HCT116 (cell line): Measurements from ENCODE around the gene NFAT5. TPM values are rescaled to one million over a fixed set of nuclear protein-coding genes. Genes with fewer than 3 reads are reported as not detected.

Experiments
- ATAC-seq: fragments of 200-7000 bp; cut with Tn5 transposase; 2 replicates; pipeline ENCODE4 v1.9.1; 2020; ENCODE audit warnings: mild to moderate bottlenecking, moderate library complexity
- BruUV-seq: library from RNA; stranded (reverse); fragments of 400-500 nt; replicated peaks from 2 replicates; lab custom pipeline; 2021; lab: Mats Ljungman, UMichigan
- CTCF ChIA-PET: fragments of 300-600 bp; sonication (Branson Sonifier 250); formaldehyde crosslinking; loops from one replicate; lab custom pipeline; 2021; ENCODE audit warnings: antibody characterized with exemption; lab: Charles Lee
- POLR2A ChIA-PET: fragments of 300-600, 350-600 bp; sonication (Branson Sonifier 250); formaldehyde crosslinking; loops from one replicate; lab custom pipeline; 2021; ENCODE audit warnings: antibody characterized with exemption; lab: Charles Lee
- RAD21 ChIA-PET, 2 experiments: fragments of 300-600 bp; sonication (Branson Sonifier 250); formaldehyde crosslinking; loops; one replicate each; lab custom pipeline; 2023; ENCODE audit warnings: low total read pairs in 2 of 2; ENCODE audit not compliant: uncharacterized antibody in 2 of 2, unreplicated experiment in 2 of 2, low non-redundant PET in 1 of 2; lab: Charles Lee
- DNase-seq: peaks from one replicate; pipeline ENCODE4 v3.0.0-alpha.2; 2010; ENCODE audit warnings: low read depth, low spot score
- H2AFZ ChIP-seq: fragments of 200-600 bp; shearing (Covaris generic), sonication (generic); 2 replicates; pipeline ENCODE4 v1.6.1; 2017; ENCODE audit warnings: low read depth, mixed run types, mixed read lengths, antibody characterized with exemption, low read length; ENCODE audit not compliant: poor library complexity, severe bottlenecking
- H3K27ac ChIP-seq: 2 replicates; pipeline ENCODE4 v1.5.1; 2012; ENCODE audit warnings: low read depth, low read length
- H3K27me3 ChIP-seq: fragments of 200-600 bp; sonication (generic); 2 replicates; pipeline ENCODE4 v1.6.1; 2016; ENCODE audit warnings: mixed run types, low read length, mixed read lengths; ENCODE audit not compliant: insufficient read depth
- H3K36me3 ChIP-seq, 2 experiments: fragments of 200-500 bp in 1 of 2; fragments of 200-600 bp in 1 of 2; sonication (Bioruptor generic) in 1 of 2; sonication (generic) in 1 of 2; 2 replicates each; pipeline versions ENCODE4 v1.5.1 to v1.6.1; 2014 to 2016; ENCODE audit warnings: low read length in 2 of 2, inconsistent platforms in 1 of 2, mixed read lengths in 1 of 2, mixed run types in 1 of 2; ENCODE audit not compliant: insufficient read depth in 2 of 2, control insufficient read depth in 1 of 2
- H3K4me1 ChIP-seq, 2 experiments: fragments of 200-600 bp in 1 of 2; sonication (generic) in 1 of 2; 2 replicates each; pipeline versions ENCODE4 v1.5.1 to v1.6.1; 2012 to 2017; ENCODE audit warnings: low read length in 2 of 2, inconsistent platforms in 1 of 2, mild to moderate bottlenecking in 1 of 2, mixed read lengths in 1 of 2, mixed run types in 1 of 2, moderate library complexity in 1 of 2; ENCODE audit not compliant: insufficient read depth in 2 of 2, control insufficient read depth in 1 of 2
- H3K4me2 ChIP-seq: fragments of 200-600 bp; sonication (generic); 2 replicates; pipeline ENCODE4 v1.6.1; 2017; ENCODE audit warnings: mixed run types, low read length, mixed read lengths
- H3K4me3 ChIP-seq, 2 experiments: fragments of 200-600 bp in 1 of 2; sonication (generic) in 1 of 2; replicated peaks in 1 of 2; 2 replicates each; pipeline ENCODE4 v1.5.1; 2011 to 2016; ENCODE audit warnings: low read length in 2 of 2, control low read depth in 1 of 2, low read depth in 1 of 2, mild to moderate bottlenecking in 1 of 2, mixed read lengths in 1 of 2, mixed run types in 1 of 2
- H3K79me2 ChIP-seq: fragments of 200-600 bp; sonication (generic); 2 replicates; pipeline ENCODE4 v1.6.1; 2017; ENCODE audit warnings: mild to moderate bottlenecking, mixed run types, low read length, moderate library complexity, mixed read lengths; ENCODE audit not compliant: insufficient read depth
- H3K9ac ChIP-seq: fragments of 200-600 bp; sonication (generic); 2 replicates; pipeline ENCODE4 v1.6.1; 2016; ENCODE audit warnings: low read length, mixed read lengths
- H3K9me2 ChIP-seq: fragments of 200-600 bp; sonication (generic), shearing (Covaris generic); 2 replicates; pipeline ENCODE4 v1.6.1; 2017; ENCODE audit warnings: mixed run types, mild to moderate bottlenecking, moderate library complexity; ENCODE audit not compliant: insufficient read depth
- H3K9me3 ChIP-seq, 2 experiments: fragments of 200-500 bp in 1 of 2; fragments of 200-600 bp in 1 of 2; sonication (Bioruptor generic) in 1 of 2; sonication (generic) in 1 of 2; 2 replicates each; pipeline ENCODE4 v1.6.1; 2014 to 2017; ENCODE audit warnings: low read length in 2 of 2, mixed read lengths in 2 of 2, inconsistent platforms in 1 of 2, low read depth in 1 of 2, mild to moderate bottlenecking in 1 of 2, mixed run types in 1 of 2, moderate library complexity in 1 of 2; ENCODE audit not compliant: control insufficient read depth in 1 of 2, insufficient read depth in 1 of 2
- H4K20me1 ChIP-seq: fragments of 200-600 bp; sonication (generic), shearing (Covaris generic); 2 replicates; pipeline ENCODE4 v1.6.1; 2017; ENCODE audit warnings: mixed run types, mild to moderate bottlenecking, moderate library complexity; ENCODE audit not compliant: insufficient read depth
- CEBPB ChIP-seq: IDR thresholded peaks from 2 replicates; pipeline ENCODE4 v1.6.1; 2012; ENCODE audit warnings: low read depth
- EGR1 ChIP-seq: IDR thresholded peaks from 2 replicates; pipeline ENCODE4 v1.6.1; 2012; ENCODE audit warnings: low read depth
- ELF1 ChIP-seq: IDR thresholded peaks from 2 replicates; pipeline ENCODE4 v1.6.1; 2012; ENCODE audit warnings: low read depth, borderline replicate concordance
- EZH2phosphoT487 ChIP-seq: fragments of 200-600 bp; IDR thresholded peaks from 2 replicates; pipeline ENCODE4 v1.6.1; 2018; ENCODE audit warnings: antibody characterized with exemption, borderline replicate concordance
- JUND ChIP-seq: IDR thresholded peaks from 2 replicates; pipeline ENCODE4 v1.6.1; 2012
- POLR2A ChIP-seq: IDR thresholded peaks from 2 replicates; pipeline ENCODE4 v1.7.0; 2011; ENCODE audit warnings: borderline replicate concordance; ENCODE audit not compliant: insufficient read depth, insufficient read length; ENCODE audit errors: extremely low read depth
- SIN3A ChIP-seq: IDR thresholded peaks from 2 replicates; pipeline ENCODE4 v1.6.1; 2012; ENCODE audit warnings: low read depth
- SP1 ChIP-seq: IDR thresholded peaks from 2 replicates; pipeline ENCODE4 v1.6.1; 2012; ENCODE audit warnings: low read depth
- SRF ChIP-seq: IDR thresholded peaks from 2 replicates; pipeline ENCODE4 v1.6.1; 2012; ENCODE audit warnings: low read depth
- YY1 ChIP-seq: IDR thresholded peaks from 2 replicates; pipeline ENCODE4 v1.6.1; 2011; ENCODE audit warnings: low read length, low read depth, moderate library complexity, mild to moderate bottlenecking; ENCODE audit not compliant: insufficient replicate concordance; ENCODE audit errors: extremely low read depth
- ZFX ChIP-seq: fragments of 450-650 bp; IDR thresholded peaks from 2 replicates; pipeline ENCODE4 v1.6.1; 2017
- ZNF274 ChIP-seq: fragments of 200-500 bp; sonication (Bioruptor generic); IDR thresholded peaks from 2 replicates; pipeline ENCODE4 v1.6.1; 2014; ENCODE audit warnings: mild to moderate bottlenecking, low read depth, low read length, inconsistent platforms
- intact Hi-C: fragments of 100-400 bp; cut with micrococcal nuclease; formaldehyde crosslinking; loops from 2 replicates; pipeline ENCODE4 v1.10.0; 2022
- total RNA-seq: library from RNA; stranded (reverse); gene quantifications from one replicate; pipeline ENCODE4 v1.2.1, GENCODE V29; 2021; ENCODE audit not compliant: unreplicated experiment
- TF ChIP-seq, protein P1 (sequence below): IDR thresholded peaks from 2 replicates; pipeline ENCODE4 v1.6.1; 2012
- TF ChIP-seq, protein P2 (sequence below), 3 experiments: fragments of 200-600 bp in 1 of 3; sonication (generic) in 1 of 3; IDR thresholded peaks in 2 of 3; conservative IDR thresholded peaks in 1 of 3; 2 replicates each; pipeline ENCODE4 v1.5.1; 2012 to 2017; ENCODE audit warnings: low read depth in 2 of 3, low read length in 2 of 3, antibody characterized with exemption in 1 of 3, borderline replicate concordance in 1 of 3, control low read depth in 1 of 3, mild to moderate bottlenecking in 1 of 3, mixed read lengths in 1 of 3, mixed run types in 1 of 3, moderate library complexity in 1 of 3; ENCODE audit not compliant: insufficient read depth in 1 of 3
- TF ChIP-seq, protein P3 (sequence below): IDR thresholded peaks from 2 replicates; pipeline ENCODE4 v1.6.1; 2011; ENCODE audit warnings: mild to moderate bottlenecking, low read length, moderate library complexity; ENCODE audit not compliant: insufficient replicate concordance; ENCODE audit errors: extremely low read depth

The NFAT5 gene
- total RNA-seq, 1 experiment from 2014 or later, result 67.4 TPM

GRCh38 chr16:69654280-69654931 is 88.6 kb downstream of the NFAT5 start:
- ChIA-PET POLR2A (no interaction called here), CTCF (no interaction called here), RAD21 (no interaction called here)
- H3K9me2 ChIP-seq, result no peaks in the 10 kb centered on the region
- no TSS peak for BruUV-seq
- H4K20me1 ChIP-seq, result no peaks in the 10 kb centered on the region; the same call in 1 of the 2 replicates
- H3K36me3 ChIP-seq, result peaks cover 38 to 58% of the 10 kb centered on the region in 2 experiments
- H3K9ac ChIP-seq, result no peak overlapping the region
- H3K27me3 ChIP-seq, result no peaks in the 10 kb centered on the region
- intact Hi-C loops, result no loop called here
- DNase-seq (no peak), ATAC-seq (no peak)
- no peak overlapping the region for H3K27ac ChIP-seq
- peaks cover 83% of the 10 kb centered on the region for H3K79me2 ChIP-seq
- H3K4me3 ChIP-seq, result no peak overlapping the region
- H3K4me1 ChIP-seq, result no peaks in the 10 kb centered on the region
- H3K4me2 ChIP-seq, result no peak overlapping the region
- TF ChIP-seq, protein P1, sequence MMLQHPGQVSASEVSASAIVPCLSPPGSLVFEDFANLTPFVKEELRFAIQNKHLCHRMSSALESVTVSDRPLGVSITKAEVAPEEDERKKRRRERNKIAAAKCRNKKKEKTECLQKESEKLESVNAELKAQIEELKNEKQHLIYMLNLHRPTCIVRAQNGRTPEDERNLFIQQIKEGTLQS, result no peak
- no peak for TF ChIP-seq YY1
- TF ChIP-seq ELF1, result no peak
- TF ChIP-seq EZH2phosphoT487, result no peak
- no peak for TF ChIP-seq SRF
- TF ChIP-seq SP1, result no peak
- no peak for TF ChIP-seq ZNF274
- no peak for TF ChIP-seq POLR2A
- no peak for TF ChIP-seq ZFX
- TF ChIP-seq, protein P2, sequence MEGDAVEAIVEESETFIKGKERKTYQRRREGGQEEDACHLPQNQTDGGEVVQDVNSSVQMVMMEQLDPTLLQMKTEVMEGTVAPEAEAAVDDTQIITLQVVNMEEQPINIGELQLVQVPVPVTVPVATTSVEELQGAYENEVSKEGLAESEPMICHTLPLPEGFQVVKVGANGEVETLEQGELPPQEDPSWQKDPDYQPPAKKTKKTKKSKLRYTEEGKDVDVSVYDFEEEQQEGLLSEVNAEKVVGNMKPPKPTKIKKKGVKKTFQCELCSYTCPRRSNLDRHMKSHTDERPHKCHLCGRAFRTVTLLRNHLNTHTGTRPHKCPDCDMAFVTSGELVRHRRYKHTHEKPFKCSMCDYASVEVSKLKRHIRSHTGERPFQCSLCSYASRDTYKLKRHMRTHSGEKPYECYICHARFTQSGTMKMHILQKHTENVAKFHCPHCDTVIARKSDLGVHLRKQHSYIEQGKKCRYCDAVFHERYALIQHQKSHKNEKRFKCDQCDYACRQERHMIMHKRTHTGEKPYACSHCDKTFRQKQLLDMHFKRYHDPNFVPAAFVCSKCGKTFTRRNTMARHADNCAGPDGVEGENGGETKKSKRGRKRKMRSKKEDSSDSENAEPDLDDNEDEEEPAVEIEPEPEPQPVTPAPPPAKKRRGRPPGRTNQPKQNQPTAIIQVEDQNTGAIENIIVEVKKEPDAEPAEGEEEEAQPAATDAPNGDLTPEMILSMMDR (IDR thresholded peaks at IDR 0.05 in 2 of 3, conservative IDR thresholded peaks at IDR 0.05 in 1 of 3; ENCODE audit: borderline replicate concordance in 1 of 3, insufficient read depth in 1 of 3, low read depth in 2 of 3, low read length in 2 of 3), result no peak
- no peak for TF ChIP-seq SIN3A
- TF ChIP-seq CEBPB, result no peak
- TF ChIP-seq EGR1, result no peak
- no peak for TF ChIP-seq JUND
- TF ChIP-seq, protein P3, sequence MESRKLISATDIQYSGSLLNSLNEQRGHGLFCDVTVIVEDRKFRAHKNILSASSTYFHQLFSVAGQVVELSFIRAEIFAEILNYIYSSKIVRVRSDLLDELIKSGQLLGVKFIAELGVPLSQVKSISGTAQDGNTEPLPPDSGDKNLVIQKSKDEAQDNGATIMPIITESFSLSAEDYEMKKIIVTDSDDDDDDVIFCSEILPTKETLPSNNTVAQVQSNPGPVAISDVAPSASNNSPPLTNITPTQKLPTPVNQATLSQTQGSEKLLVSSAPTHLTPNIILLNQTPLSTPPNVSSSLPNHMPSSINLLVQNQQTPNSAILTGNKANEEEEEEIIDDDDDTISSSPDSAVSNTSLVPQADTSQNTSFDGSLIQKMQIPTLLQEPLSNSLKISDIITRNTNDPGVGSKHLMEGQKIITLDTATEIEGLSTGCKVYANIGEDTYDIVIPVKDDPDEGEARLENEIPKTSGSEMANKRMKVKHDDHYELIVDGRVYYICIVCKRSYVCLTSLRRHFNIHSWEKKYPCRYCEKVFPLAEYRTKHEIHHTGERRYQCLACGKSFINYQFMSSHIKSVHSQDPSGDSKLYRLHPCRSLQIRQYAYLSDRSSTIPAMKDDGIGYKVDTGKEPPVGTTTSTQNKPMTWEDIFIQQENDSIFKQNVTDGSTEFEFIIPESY, result no peak
- no peak overlapping the region for H2AFZ ChIP-seq
- no peaks in the 10 kb centered on the region for H3K9me3 ChIP-seq
